ENCODE measurements around the gene SLC38A7.
"Not testable (repeated sequence)": the region's sequence is repeated elsewhere in the genome, so short reads cannot be mapped to it uniquely, and the experiment has no call there.

SLC38A7 gene, protein sequence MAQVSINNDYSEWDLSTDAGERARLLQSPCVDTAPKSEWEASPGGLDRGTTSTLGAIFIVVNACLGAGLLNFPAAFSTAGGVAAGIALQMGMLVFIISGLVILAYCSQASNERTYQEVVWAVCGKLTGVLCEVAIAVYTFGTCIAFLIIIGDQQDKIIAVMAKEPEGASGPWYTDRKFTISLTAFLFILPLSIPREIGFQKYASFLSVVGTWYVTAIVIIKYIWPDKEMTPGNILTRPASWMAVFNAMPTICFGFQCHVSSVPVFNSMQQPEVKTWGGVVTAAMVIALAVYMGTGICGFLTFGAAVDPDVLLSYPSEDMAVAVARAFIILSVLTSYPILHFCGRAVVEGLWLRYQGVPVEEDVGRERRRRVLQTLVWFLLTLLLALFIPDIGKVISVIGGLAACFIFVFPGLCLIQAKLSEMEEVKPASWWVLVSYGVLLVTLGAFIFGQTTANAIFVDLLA

DNA sequence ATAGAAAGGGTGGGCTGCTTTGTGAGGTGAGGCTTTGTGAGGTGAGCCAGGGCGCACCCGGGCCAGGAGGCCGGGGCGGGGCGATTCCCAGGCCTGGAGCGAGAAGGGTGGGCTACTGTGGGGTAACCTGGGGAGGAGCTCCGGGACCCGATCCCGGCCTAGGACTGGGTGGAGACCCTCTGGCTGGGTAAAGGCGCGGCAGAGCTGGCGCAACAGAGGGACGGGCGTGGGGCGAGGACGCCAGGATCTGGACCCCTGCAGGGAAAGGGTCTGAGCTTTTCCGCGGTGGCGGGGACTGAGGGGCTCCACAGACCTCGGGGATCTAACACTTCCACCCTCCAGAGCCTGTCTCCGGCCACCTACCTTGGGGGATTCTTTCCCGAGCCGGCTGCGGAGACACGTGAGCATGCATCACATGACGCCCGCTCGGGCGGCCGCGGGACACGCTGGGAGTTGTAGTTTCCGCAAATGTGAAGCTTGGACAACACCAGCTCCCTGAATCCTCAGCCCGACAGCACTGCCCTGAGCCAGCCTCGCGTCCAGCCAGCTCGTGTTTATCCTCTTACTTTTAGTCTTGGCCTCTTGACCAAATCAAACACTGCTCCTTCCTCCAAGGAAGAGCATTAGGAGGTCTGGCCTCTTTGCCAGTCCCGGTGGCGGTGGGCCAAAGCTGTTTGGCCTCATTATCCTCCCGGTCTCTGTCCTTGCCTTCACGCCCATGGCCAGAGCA, at the start of gene SLC38A7:
TSS of gene SLC38A7 (minus strand) at position 417 of the 730 bp plus-strand sequence. CDS start 4,644 bp downstream, outside the sequence.
- peak; percentile 83 for DNase-seq

DNA sequence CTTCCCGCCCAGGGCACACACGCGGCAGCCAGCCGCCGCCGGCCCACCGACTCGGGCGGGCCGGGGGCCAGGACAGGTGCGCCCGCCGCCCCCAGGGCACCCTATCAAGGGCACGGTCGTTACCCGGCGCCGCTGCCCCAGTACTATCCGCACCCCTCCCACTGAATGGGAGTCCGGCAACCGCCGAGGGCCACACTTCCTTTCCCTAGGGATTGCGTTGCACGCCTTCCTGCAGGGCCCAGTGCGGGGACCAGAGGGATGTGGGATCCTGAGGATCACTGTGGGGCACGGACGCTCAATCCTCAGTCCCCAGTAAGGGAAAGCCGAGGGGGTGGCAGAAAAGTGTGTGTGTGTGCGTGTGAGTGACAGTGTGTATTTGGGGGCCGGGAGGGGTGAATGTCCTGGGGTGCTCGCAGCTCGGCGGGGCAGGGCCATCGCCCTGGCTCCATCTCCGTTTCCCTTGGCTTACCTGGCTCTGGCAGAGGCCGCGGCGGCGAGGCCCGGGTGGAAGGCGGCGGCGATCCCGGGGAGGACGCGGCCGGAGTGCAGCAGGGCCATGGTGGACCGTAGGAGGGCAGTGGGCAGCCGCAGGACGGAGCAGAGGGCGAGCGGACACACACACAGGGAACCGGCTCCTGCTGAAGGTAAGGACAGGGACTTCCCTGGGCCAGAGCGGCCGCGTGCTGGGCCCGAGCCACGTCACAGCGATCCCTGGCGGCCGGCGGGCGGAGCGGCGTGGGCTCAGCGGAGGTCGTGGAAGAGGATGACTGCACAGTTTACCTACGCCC, 49.3 kb upstream of the SLC38A7 start, which contains the start of gene GOT2:
TSS of gene GOT2 (minus strand) at position 646 of the 788 bp plus-strand sequence. CDS start at position 558, 88 bp downstream.
- DNase-seq: peak; percentile 83

DNA sequence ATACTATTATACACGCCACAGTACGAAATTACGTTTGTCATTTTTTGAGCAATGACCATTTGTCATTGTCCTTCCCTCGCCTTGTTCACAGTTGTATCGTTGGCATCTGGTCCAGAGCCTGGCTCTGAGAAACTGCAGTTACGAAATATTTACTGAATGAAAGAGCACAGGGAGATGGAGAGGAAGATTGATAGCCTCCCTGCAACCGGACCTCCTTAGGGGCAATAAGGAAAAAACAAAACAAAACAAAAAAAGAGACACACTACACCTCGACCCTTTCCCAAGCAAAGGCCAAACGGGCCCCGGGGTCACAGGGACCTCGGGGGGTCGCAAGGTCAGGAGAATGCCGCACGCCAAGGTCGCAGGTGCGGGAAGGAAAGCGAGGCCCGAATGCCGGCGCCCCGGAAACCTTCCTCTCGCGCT, 48.7 kb upstream of the SLC38A7 start:
- DNase-seq: no peak

DNA sequence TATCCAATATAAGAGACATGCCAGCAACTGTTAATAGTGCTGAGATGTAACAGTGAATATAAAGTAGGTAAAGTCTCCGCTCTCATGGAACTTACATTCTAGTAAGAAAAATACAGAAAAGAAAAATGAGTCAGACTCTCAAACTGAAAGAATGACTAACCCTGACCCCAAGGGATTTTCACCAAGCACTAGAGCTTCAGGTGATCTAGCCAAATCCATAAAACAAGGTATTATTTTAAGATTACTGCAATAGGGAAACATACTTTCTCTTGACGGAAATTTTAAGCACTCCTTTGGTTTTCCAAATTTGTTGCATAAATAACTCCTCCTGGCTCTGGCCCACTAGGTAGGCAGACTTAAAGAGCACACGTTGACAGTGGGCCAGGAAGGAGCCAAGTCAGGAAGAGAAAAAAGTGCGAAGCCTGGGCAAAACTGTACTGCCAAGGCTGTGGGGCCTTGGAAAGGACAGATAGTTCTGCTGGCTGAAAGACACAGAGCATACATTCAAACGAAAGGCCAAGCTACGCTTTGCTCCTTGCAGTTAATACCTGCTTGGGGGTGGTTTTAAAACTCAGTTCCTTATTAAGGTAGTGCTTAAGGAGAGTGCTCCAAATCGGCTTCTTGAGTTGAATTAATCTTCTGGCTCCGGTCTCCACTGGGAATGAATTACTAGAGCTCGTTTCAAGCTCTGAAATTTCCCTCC, 48.1 kb upstream of the SLC38A7 start:
- no peak for DNase-seq

DNA sequence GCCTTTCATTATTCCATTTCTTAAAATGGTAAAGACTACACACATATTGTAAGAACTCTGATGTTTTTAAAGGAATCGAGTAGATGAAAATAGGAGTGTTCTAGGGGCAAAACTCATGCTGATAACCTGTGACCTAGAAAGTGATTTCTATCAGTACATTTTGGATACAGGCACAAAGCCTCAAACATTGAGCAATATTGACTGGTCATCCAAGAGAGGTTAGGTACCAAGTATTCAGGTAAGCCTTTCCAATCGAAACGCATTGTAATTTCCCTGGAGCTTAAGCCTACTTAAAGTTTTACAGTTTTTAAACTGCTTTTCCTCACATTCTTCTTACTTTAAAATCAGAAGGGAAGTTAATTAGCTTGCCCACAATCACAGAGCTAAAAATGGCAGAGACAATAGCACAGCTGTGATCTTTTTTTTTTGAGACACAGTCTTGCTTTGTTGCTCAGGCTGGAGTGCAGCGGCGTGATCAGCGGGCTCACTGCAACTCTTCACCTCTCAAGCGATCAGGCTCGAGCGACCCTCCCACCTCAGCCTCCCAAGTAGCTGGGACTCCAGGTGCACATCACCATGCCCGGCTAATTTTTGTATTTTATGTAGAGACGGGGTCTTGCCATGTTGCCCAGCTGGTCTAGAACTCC, 46.3 kb upstream of the SLC38A7 start:
- DNase-seq: no peak

DNA sequence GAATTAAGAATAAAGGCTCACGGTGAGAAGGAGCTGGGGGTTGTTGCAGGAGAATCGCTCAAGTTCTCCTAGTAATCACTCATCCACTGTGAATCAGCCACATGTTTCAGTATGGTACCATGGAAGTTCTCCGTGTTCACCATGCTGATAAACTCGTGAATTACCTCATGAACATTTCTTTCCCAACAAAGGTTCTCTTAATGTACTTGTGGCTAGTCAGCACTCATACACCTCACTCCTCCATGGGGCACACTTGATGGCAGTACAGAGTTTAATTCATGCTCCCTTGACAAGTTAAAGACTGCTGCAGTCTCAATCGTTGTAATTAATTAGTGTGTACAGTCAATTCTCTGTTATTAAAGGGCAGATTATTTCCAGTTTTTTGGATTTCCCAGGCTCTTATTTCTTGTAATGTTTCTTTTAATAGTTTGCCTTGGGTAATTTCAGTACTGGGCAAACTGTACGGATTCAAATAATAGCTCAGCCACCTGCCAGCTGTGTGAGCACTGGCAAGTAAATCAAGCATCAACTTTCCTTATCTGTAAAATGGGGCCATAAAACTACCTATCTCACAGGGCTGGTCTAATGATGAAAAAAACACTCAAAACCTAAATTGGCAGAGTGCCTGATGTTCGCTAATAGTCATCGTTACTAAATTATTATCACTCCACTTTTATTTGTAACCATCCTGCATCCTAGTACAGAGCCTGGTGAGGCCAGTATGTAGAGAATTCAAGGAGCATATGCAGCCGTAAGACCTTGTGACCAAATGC, 43.4 kb upstream of the SLC38A7 start:
- DNase-seq: no peak

DNA sequence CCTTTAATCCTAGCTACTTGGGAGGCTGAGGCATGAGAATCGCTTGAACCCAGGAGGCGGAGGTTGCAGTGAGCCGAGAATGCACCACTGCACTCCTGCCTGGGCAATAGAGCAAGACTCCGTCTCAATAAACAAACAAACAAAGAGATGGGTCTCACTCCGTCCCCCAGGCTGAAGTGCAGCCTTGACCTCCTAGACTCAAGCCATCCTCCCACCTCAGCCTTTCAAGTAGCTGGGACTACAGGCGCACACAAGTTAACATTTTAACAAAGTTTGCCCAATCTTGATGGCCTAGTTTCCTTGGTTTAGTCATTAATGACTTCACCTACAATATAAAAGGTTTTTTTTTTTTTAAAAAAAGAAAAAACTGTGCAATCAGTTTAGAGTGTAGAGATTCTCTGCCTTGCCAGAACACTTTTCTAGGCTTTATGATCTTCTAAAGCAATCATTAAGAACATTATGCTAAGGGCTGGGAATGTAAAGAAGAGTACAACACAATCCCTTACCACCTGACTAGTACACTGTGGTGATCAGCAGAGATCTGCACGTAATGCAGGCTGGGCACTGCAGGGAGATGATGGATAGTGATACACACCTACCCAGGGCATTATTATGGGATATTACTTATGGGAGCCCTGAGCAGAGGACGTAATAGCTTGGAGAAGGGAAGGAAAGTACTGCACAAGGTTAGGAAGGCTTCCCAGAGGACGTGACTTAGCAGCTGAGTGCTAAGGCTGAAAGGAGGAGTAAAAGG, 42.6 kb upstream of the SLC38A7 start:
- DNase-seq: no peak

DNA sequence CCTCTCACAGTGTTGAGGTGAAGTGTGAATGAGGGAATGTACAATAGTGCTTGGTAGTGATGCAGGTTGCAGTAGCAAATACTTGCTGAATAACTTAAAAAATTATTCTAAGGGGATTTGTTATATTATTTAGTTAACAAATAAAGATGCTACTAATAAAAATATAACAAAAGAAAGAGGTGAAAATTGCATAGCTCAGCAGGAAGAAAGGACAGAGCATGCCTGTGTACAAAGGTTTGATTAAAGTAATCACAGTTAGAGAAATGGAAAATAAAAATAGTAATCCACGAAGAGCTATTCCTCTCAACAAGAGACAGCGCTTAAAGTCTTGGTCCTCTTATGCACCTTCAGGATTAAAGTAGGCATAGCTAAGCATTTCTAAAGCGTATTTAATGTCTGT, 38.5 kb upstream of the SLC38A7 start:
- no peak for DNase-seq

DNA sequence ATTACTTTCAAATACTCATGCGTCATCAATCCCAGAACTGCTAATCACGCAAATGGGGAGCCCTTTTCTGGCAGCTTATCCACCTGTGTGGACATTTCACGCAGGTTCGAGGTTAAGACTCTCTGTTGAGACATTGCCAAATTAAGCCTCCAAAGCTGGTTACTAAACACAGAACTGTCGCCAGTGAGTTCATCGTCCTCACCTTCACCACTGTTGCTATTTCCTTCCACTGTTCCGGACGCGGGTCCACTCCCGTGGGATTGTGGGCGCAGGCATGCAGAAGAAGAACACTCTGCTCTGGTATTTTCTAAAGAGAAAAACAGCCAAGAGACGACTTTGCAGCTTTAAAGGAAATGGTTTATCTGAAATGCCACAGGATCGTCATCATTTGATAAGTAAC, 33.4 kb upstream of the SLC38A7 start:
- DNase-seq: no peak

DNA sequence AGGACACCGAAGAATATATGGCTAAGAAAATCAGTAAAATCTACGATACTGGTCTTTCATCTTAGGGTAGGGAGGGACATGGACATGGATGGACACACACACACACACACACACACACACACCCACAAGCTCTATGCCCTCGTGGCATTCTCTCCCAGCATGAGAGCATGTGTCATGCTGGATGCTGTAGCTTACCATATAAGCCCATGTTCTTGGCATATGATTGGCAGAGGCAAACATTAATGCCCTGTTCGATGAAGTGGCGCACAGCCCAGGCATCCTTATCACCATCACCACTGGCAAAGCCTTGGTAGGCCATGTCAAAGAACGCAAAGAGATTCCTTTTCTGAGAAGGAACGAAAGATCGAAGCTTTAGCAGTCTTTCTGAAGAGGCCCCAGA, 31.9 kb upstream of the SLC38A7 start:
- no peak for DNase-seq

DNA sequence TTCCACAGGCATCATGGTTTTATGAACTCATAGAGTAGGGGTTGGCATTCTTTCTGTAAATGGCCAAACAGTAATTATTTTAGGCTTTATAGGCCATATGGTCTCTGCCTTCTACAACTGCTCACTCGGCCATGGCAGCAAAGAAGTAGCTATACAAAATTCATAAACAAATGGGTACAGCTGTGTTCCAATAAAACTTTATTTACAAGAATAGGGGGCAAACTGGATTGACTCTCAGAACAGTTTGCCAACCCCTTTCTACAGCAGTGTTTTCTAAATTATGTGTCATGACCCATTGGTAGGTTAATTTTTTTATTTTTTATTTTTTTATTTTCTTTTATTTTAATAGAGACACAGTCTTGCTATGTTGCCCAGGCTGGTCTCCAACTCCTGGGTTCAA, 29.2 kb upstream of the SLC38A7 start:
- no peak for DNase-seq

DNA sequence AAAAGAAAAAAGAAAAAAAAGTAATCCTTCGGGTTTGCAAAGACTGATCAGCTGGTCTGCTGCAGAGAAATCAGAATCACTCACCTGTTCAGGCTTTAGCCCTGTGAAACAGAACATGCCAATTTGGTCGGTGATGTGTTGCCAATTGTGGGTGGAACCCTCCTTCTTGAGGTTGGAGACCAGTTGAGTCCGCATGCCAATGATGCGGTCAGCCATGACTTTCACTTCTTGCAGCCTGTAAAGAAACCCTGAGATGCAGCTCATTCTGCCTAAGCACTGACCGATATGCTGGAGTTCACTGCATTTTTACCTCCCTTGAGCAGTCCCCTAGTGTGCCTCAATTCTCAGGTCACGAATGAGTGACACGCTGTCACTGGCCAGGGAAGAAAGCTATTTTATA, 24.8 kb upstream of the SLC38A7 start:
- no peak for DNase-seq

DNA sequence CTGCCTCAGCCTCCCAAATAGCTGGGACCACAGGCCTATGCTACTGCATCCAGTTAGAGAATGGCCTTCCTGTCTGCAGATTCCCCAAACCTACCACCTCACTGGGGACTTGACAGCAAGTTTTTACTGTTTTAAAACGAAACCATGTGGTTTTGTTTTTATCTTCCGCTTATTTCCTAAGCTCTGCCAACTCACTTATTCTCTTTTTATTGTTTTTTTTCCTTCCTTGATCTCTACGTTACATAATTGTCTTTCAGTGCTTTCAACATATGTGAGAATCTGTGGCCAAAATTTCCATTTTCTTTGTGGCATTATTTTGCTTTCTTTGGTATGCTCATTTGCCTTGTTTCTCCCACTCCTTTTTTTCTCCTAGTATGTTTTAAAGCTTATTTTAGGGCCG, 14.6 kb upstream of the SLC38A7 start:
- peak; percentile 63 for DNase-seq

DNA sequence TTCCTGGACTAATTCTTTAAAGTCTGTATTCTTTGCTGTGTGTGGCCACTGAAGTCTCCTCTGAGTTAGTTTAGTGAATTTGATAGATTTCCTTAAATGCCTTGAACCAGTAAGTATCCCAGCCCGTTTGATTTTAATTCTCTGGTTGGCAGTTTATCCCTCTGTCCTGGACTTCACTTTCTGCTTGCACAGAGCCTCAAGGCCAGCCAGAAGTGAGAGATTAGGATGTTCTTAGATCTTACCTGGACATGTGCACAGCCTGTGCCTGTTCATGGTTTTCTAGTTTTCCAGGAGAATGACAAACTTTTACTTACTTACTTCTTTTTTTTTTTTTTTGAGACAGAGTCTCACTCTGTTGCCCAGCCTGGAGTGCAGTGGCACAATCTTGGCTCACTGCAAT, 10.8 kb upstream of the SLC38A7 start:
- no peak for DNase-seq

DNA sequence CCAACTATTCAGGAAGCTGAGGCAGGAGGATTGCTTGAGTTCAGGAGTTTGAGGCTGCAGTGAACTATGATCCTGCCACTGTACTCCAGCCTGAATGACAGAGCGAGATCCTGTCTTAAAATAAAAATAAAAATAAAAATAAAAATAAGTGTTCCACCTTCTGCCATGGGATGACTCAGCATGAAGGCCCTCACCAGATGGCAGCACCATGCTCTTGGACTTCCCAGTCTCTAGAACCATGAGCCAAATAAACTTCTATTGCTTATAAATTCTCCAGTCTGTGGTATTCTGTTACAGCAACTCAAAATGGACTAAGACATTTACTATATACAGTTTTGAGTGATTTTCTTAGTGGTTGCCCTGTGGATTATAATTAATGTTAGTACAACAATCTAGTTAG, 7.9 kb upstream of the SLC38A7 start:
- DNase-seq: no peak

DNA sequence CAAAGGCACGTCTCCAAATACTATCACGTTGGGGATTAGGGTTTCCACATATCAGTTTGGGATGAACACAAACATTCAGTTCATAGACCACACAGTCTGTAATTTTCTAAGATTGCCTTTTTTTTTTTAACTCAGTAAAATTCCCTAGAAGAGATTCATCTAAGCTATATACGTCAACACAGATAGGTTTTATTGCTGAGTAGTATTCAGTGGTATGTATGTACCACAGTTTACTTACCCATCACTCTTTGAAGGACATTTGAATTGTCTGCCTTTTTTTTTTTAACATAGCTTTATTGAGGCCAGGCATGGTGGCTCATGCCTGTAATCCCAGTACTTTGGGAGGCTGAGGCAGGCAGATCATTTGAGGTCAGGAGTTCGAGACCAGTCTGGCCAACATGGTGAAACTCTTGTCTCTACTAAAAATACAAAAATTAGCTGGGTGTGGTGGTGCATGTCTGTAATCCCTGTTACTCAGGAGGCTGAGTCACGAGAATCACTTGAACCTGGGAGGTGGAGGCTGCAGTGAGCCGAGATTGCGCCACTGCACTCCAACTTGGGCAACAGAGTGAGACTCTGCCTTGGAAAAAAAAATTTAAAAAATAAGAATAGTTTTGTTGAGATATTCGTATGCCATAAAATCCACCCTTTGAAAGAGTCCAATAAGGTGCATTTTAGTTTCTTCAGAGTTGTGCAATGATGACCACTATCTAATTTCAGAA, 2.6 kb upstream of the SLC38A7 start:
- DNase-seq: not testable (repeated sequence)

DNA sequence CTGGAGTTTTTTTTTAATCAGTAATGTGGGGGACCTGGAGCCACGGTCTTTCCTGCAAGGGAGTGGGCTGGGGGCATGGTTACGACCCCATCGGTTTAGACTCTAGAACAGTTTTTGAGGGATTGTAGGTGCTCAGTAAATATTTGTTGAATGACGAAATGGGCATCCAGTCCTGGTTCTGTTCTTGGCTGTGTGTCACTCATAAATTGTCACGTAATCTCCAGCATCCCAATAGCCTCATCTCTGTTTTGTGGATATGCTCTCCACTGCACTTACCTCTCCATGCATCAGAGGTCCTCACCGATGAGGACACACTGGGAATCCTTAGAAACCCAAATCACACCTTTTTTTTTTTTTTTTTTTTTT, 497 bp upstream of the SLC38A7 start:
- DNase-seq: no peak

DNA sequence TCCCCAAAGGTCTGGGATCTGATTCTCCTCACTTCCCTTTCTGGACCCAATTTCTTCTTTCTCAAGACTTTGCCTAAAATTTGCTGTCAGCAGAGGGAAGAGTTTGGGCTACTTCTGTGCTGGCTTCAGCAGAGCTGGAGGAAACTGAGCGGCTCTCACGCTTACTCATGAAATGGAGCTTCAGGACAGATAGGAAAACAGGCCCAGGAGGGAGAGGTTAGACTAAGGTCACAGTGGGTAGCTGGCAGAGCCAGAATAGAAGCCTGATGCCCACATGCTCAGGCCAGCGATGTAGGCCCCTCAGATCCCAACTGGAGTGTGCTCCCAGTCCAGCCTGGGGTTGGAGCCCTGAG, 593 bp downstream of the SLC38A7 start:
- DNase-seq: peak; percentile 53

DNA sequence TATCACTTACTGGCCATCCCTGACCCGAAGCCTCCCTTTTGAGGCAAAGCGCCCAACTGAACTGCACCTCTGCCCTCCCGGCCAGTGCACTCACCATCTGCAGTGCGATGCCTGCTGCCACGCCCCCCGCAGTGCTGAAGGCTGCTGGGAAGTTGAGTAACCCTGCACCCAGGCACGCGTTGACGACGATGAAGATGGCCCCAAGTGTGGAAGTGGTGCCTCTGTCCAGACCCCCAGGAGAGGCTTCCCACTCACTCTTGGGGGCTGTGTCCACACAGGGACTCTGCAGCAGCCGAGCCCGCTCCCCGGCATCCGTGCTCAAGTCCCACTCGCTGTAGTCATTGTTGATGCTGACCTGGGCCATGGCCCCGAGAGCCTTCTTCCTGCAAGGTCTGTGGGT, 4.8 kb downstream of the SLC38A7 start:
- no peak for DNase-seq

DNA sequence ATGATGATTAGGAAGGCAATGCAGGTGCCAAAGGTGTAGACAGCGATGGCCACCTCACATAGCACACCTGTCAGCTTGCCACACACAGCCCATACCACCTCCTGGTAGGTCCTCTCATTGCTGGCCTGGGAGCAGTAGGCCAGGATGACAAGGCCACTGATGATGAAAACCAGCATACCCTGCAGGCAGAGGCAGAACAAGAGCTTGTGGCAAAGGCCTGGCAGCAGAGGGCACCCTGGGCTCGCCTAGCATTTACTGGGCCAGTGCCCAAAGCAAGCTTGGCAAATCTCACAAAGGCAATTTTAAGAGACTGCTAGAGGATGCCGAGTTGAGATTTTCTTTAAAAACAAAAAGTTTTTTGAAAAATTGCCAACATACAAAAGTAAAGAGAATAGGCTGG, 5.9 kb downstream of the SLC38A7 start:
- peak; percentile 15 for DNase-seq

Data from suppressor macrophage treated with lipopolysaccharide for 4 hours (primary cell).